GM18873 (cell line): ENCODE measurements around the gene LTBP3.
"Not testable (repeated sequence)": the region's sequence is repeated elsewhere in the genome, so short reads cannot be mapped to it uniquely, and the experiment has no call there.

ENCODE experiments used
- ATAC-seq: cut with Tn5 transposase; IDR thresholded peaks from one replicate; pipeline ENCODE4 v1.9.1; 2021; ENCODE audit warnings: mild to moderate bottlenecking, moderate library complexity, moderate number of reproducible peaks; ENCODE audit not compliant: unreplicated experiment, low FRiP score

Gene LTBP3

GRCh38 chr11:65518941-65519549 is 39.1 kb downstream of the LTBP3 start:
- ATAC-seq: not testable (repeated sequence)

GRCh38 chr11:65516135-65516968 is 41.8 kb downstream of the LTBP3 start:
- no peak for ATAC-seq

- not testable (repeated sequence) for ATAC-seq
Observed at GRCh38 chr11:65512311-65512710, 45.8 kb downstream of the LTBP3 start.

- ATAC-seq: peak; percentile 22
Observed at GRCh38 chr11:65506772-65507505, 51.2 kb downstream of the LTBP3 start.

GRCh38 chr11:65506290-65506771 is 51.8 kb downstream of the LTBP3 start:
- ATAC-seq: no peak

- no peak for ATAC-seq
Observed at GRCh38 chr11:65505466-65506289, 52.5 kb downstream of the LTBP3 start.

- no peak for ATAC-seq
Observed at GRCh38 chr11:65504674-65505465, 53.3 kb downstream of the LTBP3 start.

- no peak for ATAC-seq
Observed at GRCh38 chr11:65503949-65504673, 54.0 kb downstream of the LTBP3 start.

GRCh38 chr11:65503368-65503948 is 54.7 kb downstream of the LTBP3 start:
- ATAC-seq: no peak

- ATAC-seq: no peak
Observed at GRCh38 chr11:65502555-65503367, 55.4 kb downstream of the LTBP3 start.

- no peak for ATAC-seq
Observed at GRCh38 chr11:65502274-65502554, 55.9 kb downstream of the LTBP3 start.

GRCh38 chr11:65501472-65502273 is 56.5 kb downstream of the LTBP3 start:
- ATAC-seq: no peak

GRCh38 chr11:65501186-65501471 is 57.0 kb downstream of the LTBP3 start:
- no peak for ATAC-seq

GRCh38 chr11:65500387-65501185 is 57.6 kb downstream of the LTBP3 start:
- ATAC-seq: no peak

- no peak for ATAC-seq
Observed at GRCh38 chr11:65499713-65500386, 58.3 kb downstream of the LTBP3 start.
